Erythroblast (primary cell): ENCODE data around the gene DNAJC11.

ENCODE experiments used
- GATA1 ChIP-seq: IDR thresholded peaks from 2 replicates; pipeline ENCODE4 v1.6.1; 2011; ENCODE audit warnings: low read depth, mild to moderate bottlenecking, control low read depth, low read length, moderate library complexity
- POLR2A ChIP-seq: IDR thresholded peaks from 2 replicates; pipeline ENCODE4 v1.6.1; 2011; ENCODE audit warnings: mild to moderate bottlenecking, low read length

GRCh38 chr1:6628971-6629479 is 72.6 kb downstream of the DNAJC11 start:
- TF ChIP-seq POLR2A (no peak), GATA1 (no peak)
